ENCODE measurements around the gene PIEZO1.

Gene PIEZO1

DNA sequence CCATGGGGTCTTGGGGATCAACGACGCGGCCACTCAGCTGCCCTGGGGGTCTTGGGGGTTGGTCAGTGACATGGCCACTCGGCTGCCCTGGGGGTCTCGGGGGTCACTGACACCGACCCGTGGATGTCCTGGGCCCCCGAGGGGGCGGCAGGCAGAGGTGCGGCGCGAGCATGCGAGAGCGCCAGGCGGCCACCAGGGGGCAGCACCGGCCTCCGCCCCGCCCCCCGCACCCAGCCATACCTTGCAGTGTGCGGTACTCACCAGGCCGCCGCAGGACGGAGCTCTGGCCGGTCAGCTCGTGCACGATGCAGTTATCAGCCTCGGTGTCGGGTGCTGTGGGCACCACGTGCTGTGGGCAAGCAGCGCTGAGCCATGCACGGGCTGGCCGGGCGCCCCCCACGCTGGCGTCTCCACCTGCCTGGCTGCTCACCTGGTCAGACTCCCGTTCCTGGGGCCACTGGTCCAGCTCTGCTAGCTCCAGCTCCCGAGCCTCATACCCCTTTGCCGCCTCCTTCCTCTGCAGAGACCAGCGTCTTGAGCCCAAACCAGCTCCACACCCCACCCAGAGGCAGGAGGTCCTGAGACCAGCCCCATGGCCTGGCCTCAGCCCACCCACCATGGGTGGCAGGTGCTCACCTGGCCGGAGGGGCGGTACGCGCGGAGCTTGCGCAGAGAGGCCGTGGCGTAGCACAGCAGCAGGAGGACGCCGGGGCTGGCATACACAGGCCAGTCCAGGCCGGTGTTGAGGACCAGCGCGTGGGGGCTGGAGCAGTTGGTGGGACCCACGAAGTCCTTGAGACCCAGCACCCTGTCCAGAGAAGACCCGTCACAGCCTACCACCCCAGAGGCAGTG, 47.5 kb downstream of the PIEZO1 start:
- DNase-seq (ENCODE audit: low read depth, low spot score), result peak; percentile 76

GRCh38 chr16:88736496-88736895, 48.5 kb downstream of the PIEZO1 start:
- no peak for DNase-seq (ENCODE audit: low read depth, low spot score)

DNA sequence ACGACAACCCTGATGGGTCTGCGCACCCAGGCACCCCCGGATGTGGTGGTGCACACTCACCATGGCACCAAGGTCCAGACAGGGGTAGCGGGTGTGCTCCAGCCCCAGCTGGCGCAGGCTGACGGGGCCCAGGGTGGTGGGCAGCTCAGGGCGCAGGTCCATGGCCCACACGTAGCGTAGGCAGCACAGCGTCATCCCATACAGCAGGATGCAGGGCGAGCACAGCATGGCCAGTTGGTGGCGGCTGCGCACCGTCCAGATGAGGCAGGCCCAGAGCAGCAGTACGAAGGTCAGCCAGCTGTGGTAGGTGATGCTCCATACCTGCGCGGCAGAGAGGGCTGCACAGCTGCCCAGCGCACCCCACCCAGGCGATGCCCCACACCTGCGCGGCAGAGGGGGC, 48.9 kb downstream of the PIEZO1 start:
- no peak for DNase-seq (ENCODE audit: low read depth, low spot score)

DNA sequence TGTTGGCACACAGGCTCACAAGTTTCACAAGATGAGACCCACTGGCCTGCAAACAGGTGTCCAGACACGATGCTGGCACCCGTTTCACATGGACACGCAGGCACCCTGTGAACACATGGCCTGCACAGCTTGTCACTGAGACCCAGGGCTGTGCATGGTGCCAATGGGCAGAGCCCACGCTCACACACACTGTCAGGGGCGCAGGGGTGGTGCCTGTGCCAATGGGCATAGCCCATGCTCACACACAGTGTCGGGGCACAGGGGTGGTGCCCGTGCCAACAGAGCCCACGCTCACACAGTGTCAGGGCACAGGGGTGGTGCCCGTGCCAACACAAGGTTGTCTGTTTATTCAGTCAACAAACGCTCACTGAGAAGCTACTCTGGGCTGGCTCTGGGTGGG, 49.4 kb downstream of the PIEZO1 start:
- no peak for DNase-seq (ENCODE audit: low read depth, low spot score)

DNA sequence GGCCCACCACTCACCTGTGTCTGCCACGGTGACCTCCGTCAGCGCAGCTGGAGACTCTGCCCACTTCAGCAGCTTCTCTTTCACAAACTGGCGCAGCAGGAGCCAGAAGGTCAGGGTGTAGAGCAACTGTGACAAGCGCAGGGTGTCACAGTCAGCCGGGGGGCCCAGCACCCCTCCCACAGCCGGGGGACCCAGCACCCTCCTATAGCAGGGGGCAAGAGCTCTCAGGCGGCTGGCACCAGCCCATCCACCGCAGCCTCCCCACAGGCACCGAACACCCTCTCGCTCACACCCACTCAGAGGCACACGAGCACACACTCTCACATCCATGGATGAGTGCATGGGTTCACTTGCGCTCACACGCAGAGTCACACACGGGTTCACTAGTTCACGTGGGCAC, 49.9 kb downstream of the PIEZO1 start:
- no peak for DNase-seq (ENCODE audit: low read depth, low spot score)

- DNase-seq (ENCODE audit: low read depth, low spot score), result no peak
Measured at GRCh38 chr16:88734361-88734728, 50.7 kb downstream of the PIEZO1 start.

- DNase-seq (ENCODE audit: low read depth, low spot score), result no peak
Measured at GRCh38 chr16:88733630-88734360, 51.2 kb downstream of the PIEZO1 start.

DNA sequence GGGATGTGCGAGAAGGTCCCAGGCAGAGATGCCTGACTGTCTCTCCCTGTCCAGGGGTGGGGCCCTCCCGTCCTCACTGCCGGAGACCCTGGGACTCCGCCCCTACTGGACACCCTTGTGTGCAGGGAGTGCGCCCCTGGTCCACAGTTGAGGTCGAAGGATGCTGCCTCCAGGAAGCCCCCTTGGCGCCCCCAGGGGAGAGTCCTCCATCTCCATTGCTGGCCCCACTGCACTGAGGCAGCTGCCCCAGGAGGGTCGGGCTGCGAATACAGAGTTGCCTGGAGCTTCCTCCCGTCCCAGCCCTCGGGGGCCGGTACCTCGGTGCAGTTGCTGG, 52.1 kb downstream of the PIEZO1 start:
- no peak for DNase-seq (ENCODE audit: low read depth, low spot score)

- DNase-seq (ENCODE audit: low read depth, low spot score), result no peak
Measured at GRCh38 chr16:88732172-88732960, 52.7 kb downstream of the PIEZO1 start.

GRCh38 chr16:88731699-88732098, 53.3 kb downstream of the PIEZO1 start:
- DNase-seq (ENCODE audit: low read depth, low spot score), result no peak

DNA sequence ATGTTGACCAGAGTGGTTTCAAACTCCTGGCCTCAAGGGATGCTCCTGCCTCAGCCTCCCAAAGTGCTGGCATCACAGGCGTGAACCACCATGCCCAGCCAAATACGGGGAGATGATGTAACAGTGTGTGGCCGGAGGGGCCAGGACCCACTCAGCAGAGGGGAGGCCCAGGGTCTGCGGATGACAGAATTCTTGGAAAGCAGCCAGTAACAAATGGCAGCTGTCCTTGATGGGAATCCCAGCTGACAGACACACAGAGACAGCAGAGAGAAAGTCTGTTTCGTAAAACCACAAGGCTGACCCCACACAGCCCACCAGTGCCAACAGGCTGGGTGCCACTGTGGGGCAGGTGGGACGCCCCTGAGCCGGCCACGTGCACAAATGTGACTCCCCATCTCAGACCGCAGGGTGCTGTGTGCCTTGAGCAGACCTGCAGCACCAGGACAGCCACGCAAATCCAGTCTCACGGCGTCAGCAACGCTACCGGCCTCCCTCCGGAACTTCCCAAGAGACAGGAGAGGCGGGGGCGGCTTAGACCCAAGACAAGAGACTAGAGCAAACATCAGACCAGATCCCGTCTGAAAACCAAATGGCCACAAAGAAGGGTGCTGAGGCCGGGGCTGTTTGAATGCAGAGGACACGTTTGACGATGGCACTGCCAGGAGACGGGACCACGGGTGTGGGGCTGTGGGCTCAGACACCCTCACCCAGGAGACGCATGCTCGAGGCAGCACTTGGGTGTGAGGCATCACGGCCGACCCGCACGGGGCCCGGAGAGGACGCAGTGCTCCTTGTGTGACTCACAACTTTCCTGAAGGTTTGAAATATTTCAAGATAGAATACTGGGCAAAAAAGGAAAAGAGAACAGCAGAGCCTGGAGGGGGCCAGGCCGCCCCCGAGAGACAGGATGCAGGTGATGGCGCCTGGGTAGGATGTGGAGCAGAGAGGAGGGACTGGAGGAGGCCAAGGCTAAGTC, 54.1 kb downstream of the PIEZO1 start:
- DNase-seq (ENCODE audit: low read depth, low spot score), result no peak

- peak; percentile 88 for DNase-seq (ENCODE audit: low read depth, low spot score)
Measured at GRCh38 chr16:88727871-88728270, 57.1 kb downstream of the PIEZO1 start.

DNA sequence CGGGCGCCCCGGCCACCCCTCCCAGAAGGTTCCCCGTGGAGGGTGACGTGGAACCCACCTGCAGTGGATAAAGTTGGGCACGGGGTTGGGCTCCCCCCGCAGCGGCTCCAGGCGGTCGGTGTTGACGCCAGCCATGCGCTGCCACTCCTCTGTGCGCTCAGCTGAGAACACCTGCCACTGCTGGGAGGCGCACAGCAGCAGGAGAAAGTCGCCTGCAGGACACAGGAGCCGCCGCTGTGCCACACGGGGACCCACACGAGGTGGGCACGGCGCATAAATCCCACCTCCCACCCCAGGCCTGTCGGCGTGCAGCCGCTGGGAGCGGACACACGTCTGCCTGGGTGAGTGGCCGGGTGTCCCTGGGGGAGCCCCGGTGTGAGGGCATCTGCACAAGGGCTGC, 58.0 kb downstream of the PIEZO1 start:
- no peak for DNase-seq (ENCODE audit: low read depth, low spot score)

DNA sequence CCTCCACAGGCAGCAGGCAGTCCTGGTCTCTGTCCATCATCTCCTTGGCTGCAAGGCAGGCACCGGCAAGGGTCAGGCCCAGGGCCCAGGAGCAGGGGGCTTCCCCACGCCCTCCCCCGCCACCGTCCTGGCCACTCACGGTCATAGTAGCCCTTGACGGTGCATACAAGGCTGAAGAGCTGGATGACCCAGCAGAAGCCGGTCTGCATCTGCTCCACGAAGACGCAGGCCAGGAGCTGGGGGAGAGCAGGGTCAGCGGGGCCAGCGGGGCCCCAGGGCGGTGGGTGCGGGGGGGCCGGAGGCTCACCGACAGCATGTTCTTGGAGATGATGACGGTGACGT, 58.6 kb downstream of the PIEZO1 start:
- DNase-seq (ENCODE audit: low read depth, low spot score), result no peak

DNA sequence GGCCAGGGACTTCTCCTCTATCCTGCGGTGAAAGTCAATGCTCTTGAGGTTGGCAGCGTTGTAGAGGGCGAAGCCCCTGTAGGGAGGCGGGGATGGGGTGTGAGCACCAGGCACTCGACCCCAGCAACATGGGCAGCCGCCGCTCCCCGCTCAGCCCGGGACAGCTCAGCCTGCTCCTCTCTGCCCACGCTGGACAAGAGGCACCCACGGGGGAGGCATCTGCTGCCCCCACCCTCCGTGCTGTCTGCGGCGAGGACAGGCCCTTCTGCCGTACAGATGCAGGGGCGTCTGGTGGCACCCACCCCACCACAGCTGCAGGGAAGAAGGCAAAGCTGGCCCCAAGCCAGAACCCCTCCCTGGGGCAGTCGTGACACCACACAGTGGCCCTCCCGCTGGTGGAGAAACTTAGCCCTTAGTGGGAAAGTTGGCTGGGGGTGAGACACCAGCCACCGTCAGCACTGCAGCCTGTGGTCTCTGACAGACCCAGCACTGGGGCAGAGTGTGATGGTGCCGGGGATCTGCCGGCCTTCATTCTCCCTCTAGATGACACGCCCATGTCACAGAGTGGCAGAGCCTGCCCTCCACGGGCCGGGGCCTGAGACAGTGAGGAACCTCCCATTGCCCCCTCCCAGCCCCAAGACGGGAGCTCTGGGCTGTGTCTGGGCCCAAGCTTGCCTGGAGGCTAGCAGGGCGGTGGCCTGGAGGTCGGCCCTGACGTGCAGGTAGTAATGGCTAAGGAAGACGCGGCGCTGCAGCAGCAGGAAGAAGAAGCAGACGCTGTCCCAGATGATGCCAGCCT, 59.2 kb downstream of the PIEZO1 start:
- no peak for DNase-seq (ENCODE audit: low read depth, low spot score)

- no peak for DNase-seq (ENCODE audit: low read depth, low spot score)
Measured at GRCh38 chr16:88724855-88725555, 60.0 kb downstream of the PIEZO1 start.

- no peak for DNase-seq (ENCODE audit: low read depth, low spot score)
Measured at GRCh38 chr16:88723911-88724310, 61.1 kb downstream of the PIEZO1 start.

GRCh38 chr16:88723507-88723887, 61.5 kb downstream of the PIEZO1 start:
- DNase-seq (ENCODE audit: low read depth, low spot score), result no peak

DNA sequence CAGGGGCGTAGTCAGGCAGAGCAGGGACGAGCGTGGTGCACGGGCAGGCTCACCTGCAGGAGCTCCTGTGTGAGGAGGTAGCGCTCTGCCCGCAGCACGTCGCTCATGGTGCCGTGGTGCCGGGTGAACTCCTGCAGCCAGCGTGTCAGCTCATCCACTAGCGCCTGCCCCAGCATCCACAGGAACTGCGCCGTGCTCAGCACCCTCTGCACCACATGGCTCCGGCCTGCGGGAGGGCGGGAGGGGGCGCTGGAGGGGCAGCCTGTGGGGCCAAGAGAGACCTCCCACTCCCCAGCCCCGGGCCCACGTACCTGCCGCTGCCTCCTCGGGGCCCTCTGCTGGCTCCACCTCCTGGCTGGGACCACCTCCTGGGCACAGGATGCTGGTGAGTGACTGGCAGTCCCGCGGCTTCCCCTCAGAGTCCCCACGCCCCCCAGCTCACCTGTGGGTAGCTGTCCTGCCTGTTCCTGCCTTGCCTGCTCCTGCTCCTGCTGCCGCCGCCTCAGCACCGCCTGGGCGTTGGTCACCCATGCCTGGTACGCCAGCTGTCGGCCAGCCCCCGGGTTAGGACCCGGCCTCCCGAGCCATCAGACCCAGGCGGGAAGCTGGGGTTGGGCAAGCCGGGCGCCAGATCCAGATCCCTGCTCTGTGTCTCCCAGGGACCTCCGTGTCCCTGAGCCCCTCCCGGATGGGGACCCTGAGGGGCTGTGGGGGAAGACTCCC, 62.1 kb downstream of the PIEZO1 start:
- no peak for DNase-seq (ENCODE audit: low read depth, low spot score)
